BE2C (cell line): ENCODE results near the gene ZNF302.

ENCODE experiments used
- DNase-seq: peaks from one replicate; pipeline ENCODE4 v3.0.0-alpha.2; 2020
- H3K27me3 ChIP-seq: fragments of 250-450 bp; sonication (Bioruptor Pico); 2 replicates; pipeline ENCODE4 v1.5.1; 2020; ENCODE audit warnings: mild to moderate bottlenecking
- H3K36me3 ChIP-seq: fragments of 250-450 bp; sonication (Bioruptor Pico); 2 replicates; pipeline ENCODE4 v1.5.1; 2020; ENCODE audit warnings: mild to moderate bottlenecking
- H3K4me1 ChIP-seq: fragments of 250-450 bp; sonication (Bioruptor Pico); 2 replicates; pipeline ENCODE4 v1.5.1; 2020
- H3K4me3 ChIP-seq: 2 replicates; pipeline ENCODE4 v1.5.1; 2011; ENCODE audit warnings: low read depth, low read length
- H3K9me3 ChIP-seq: fragments of 250-450 bp; sonication (Bioruptor Pico); 2 replicates; pipeline ENCODE4 v1.5.1; 2020
- CTCF ChIP-seq: IDR thresholded peaks from 2 replicates; pipeline ENCODE4 v1.5.1; 2012; ENCODE audit warnings: mild to moderate bottlenecking, low read depth, low read length

ZNF302 gene

GRCh38 chr19:34715357-34715756 is 37.9 kb downstream of the ZNF302 start:
- H3K36me3 ChIP-seq, result no peaks in the 10 kb centered on the region
- no peak for TF ChIP-seq CTCF
- no peaks in the 10 kb centered on the region for H3K9me3 ChIP-seq
- H3K4me1 ChIP-seq, result no peaks in the 10 kb centered on the region
- no peak overlapping the region for H3K4me3 ChIP-seq
- peaks cover 4% of the 10 kb centered on the region; the same call in 1 of the 2 replicates for H3K27me3 ChIP-seq
- no peak for DNase-seq

- Histone ChIP-seq H3K9me3 (no peaks in the 10 kb centered on the region), H3K4me3 (no peak overlapping the region), H3K4me1 (no peaks in the 10 kb centered on the region), H3K36me3 (no peaks in the 10 kb centered on the region), H3K27me3 (peaks cover 31% of the 10 kb centered on the region)
- DNase-seq, result no peak
- no peak for TF ChIP-seq CTCF
These were observed 44.9 kb downstream of the ZNF302 start for GRCh38 chr19:34722353-34722752.

- Histone ChIP-seq H3K27me3 (peaks cover 28% of the 10 kb centered on the region), H3K4me1 (no peaks in the 10 kb centered on the region), H3K9me3 (no peaks in the 10 kb centered on the region), H3K4me3 (no peak overlapping the region), H3K36me3 (no peaks in the 10 kb centered on the region)
- no peak for DNase-seq
- no peak for TF ChIP-seq CTCF
These were observed 47.9 kb downstream of the ZNF302 start for GRCh38 chr19:34725400-34725799.

GRCh38 chr19:34731019-34731829 is 53.7 kb downstream of the ZNF302 start:
- Histone ChIP-seq H3K36me3 (no peaks in the 10 kb centered on the region), H3K27me3 (0 out of 2 replicates have a peak, but pooled peaks cover 3% of the 10 kb centered on the region), H3K9me3 (no peaks in the 10 kb centered on the region), H3K4me1 (no peaks in the 10 kb centered on the region), H3K4me3 (no peak overlapping the region)
- no peak for DNase-seq
- TF ChIP-seq CTCF, result no peak

GRCh38 chr19:34731964-34732363 is 54.5 kb downstream of the ZNF302 start:
- Histone ChIP-seq H3K9me3 (no peaks in the 10 kb centered on the region), H3K27me3 (no peaks in the 10 kb centered on the region), H3K4me1 (no peaks in the 10 kb centered on the region; the same call in 1 of the 2 replicates), H3K4me3 (no peak overlapping the region), H3K36me3 (no peaks in the 10 kb centered on the region)
- DNase-seq, result no peak
- TF ChIP-seq CTCF, result no peak

- no peaks in the 10 kb centered on the region for H3K36me3 ChIP-seq
- no peaks in the 10 kb centered on the region for H3K27me3 ChIP-seq
- TF ChIP-seq CTCF, result no peak
- peak overlapping the region; percentile 78 for H3K4me3 ChIP-seq
- no peak for DNase-seq
- no peaks in the 10 kb centered on the region for H3K9me3 ChIP-seq
- no peaks in the 10 kb centered on the region; the same call in 1 of the 2 replicates for H3K4me1 ChIP-seq
These were observed 55.2 kb downstream of the ZNF302 start for GRCh38 chr19:34732612-34733211.
